Kidney (tissue), 14 donors: Measurements from ENCODE around the gene ANKMY1. TPM values are rescaled to one million over a fixed set of nuclear protein-coding genes. Genes with fewer than 3 reads are reported as not detected.

Source experiments
- DNase-seq, 5 donors: peaks; one replicate each; pipeline ENCODE4 v3.0.0-alpha.2; 2013 to 2020
- FAIRE-seq: peaks from 2 replicates; lab custom pipeline; 2012; peaks lifted over from hg19 to GRCh38; lab: Jason Lieb, UNC
- H3K27ac ChIP-seq, 2 donors: one replicate each; pipeline ENCODE4 v1.7.0; 2013; ENCODE audit warnings: low read depth in 2 of 2, low read length in 2 of 2, inconsistent platforms in 1 of 2
- H3K27me3 ChIP-seq: one replicate; pipeline ENCODE4 v1.7.1; 2013; ENCODE audit warnings: low read length, inconsistent platforms; ENCODE audit not compliant: control insufficient read depth, insufficient read depth
- H3K36me3 ChIP-seq, 3 donors: one replicate each; pipeline versions ENCODE4 v1.7.0 to v1.7.1; 2013; ENCODE audit warnings: low read length in 3 of 3, control low read depth in 1 of 3, inconsistent platforms in 1 of 3; ENCODE audit not compliant: insufficient read depth in 3 of 3, control insufficient read depth in 2 of 3
- H3K4me1 ChIP-seq, 3 donors: one replicate each; pipeline versions ENCODE4 v1.7.0 to v1.7.1; 2013; ENCODE audit warnings: low read length in 3 of 3, inconsistent platforms in 1 of 3, low read depth in 1 of 3; ENCODE audit not compliant: control insufficient read depth in 2 of 3, insufficient read depth in 2 of 3
- H3K4me3 ChIP-seq, 3 donors: one replicate each; pipeline versions ENCODE4 v1.7.0 to v1.8.1; 2013; ENCODE audit warnings: low read length in 3 of 3, control low read depth in 1 of 3, inconsistent platforms in 1 of 3
- H3K9ac ChIP-seq, 3 donors: one replicate each; pipeline versions ENCODE4 v1.7.0 to v1.7.1; 2013; ENCODE audit warnings: low read length in 3 of 3, control low read depth in 1 of 3, inconsistent platforms in 1 of 3
- H3K9me3 ChIP-seq, 3 donors: one replicate each; pipeline versions ENCODE4 v1.7.0 to v1.7.1; 2013; ENCODE audit warnings: low read length in 3 of 3, control low read depth in 1 of 3, inconsistent platforms in 1 of 3; ENCODE audit not compliant: control insufficient read depth in 2 of 3, insufficient read depth in 1 of 3
- CTCF ChIP-seq: IDR thresholded peaks from 3 replicates; pipeline ENCODE4 v1.5.1; 2012; ENCODE audit warnings: mild to moderate bottlenecking, moderate library complexity, borderline replicate concordance; ENCODE audit not compliant: insufficient read depth; ENCODE audit errors: extremely low read depth
- intact Hi-C: fragments of 100-400 bp; cut with DNase I; formaldehyde crosslinking; loops from one replicate; pipeline ENCODE4 v1.11.1; 2022
- polyA plus RNA-seq: library from polyadenylated mRNA; stranded (reverse); fragments of 350-450 nt; fragmentation: Illumina TruSeq; extraction: RNeasy Lipid Tissue Mini Kit (QIAGEN cat#74804); gene quantifications from one replicate; pipeline ENCODE4 v1.2.3, GENCODE V29; 2014; ENCODE audit warnings: low read depth, low replicate concordance; ENCODE audit not compliant: insufficient read depth
- total RNA-seq: library from RNA; stranded (reverse); fragmentation: NEBNext Ultra II Directional; extraction: Animal tissue kit (Norgen Biotek cat#: 25700); gene quantifications from one replicate; pipeline ENCODE4 v1.2.1, GENCODE V29; 2021
- donor health status: control.
- donor health status: control.
- donor health status: control.
- donor health status: control.
- donor health status: control.
- donor health status: DM: yes; HTN: yes; CAD: no.
- donor health status: Normal renal cell carcinoma (clear cell type).

Gene ANKMY1
- total and polyA plus RNA-seq, 2 donors from 2014 or later, result 3.0 to 22.1 TPM

GRCh38 chr2:240463274-240463865 lies 94.4 kb downstream of the ANKMY1 start:
- Histone ChIP-seq H3K4me3 (no peak overlapping the region), H3K4me1 (no peaks in the 10 kb centered on the region), H3K27me3 (no peaks in the 10 kb centered on the region), H3K9me3 (no peaks in the 10 kb centered on the region), H3K27ac (no peak overlapping the region), H3K9ac (no peak overlapping the region), H3K36me3 (peaks cover 0 to 6% (median 4%) of the 10 kb centered on the region in 3 donors)
- no peak for TF ChIP-seq CTCF
- FAIRE-seq (no peak), DNase-seq (peak in 3 of 5 donors; percentile 7 to 73 (median 48))
- intact Hi-C loops, result no loop called here

GRCh38 chr2:240462707-240463273 lies 95.0 kb downstream of the ANKMY1 start:
- FAIRE-seq, result no peak
- intact Hi-C loops, result no loop called here

GRCh38 chr2:240462073-240462706 lies 95.6 kb downstream of the ANKMY1 start:
- peaks cover 0 to 6% (median 4%) of the 10 kb centered on the region in 3 donors for H3K36me3 ChIP-seq
- intact Hi-C loops, result no loop called here
- H3K4me1 ChIP-seq, result no peaks in the 10 kb centered on the region
- H3K9me3 ChIP-seq, result no peaks in the 10 kb centered on the region
- FAIRE-seq (no peak), DNase-seq (peak in 3 of 5 donors; percentile 8 to 59 (median 39))
- no peak overlapping the region for H3K27ac ChIP-seq
- H3K4me3 ChIP-seq, result no peak overlapping the region
- H3K9ac ChIP-seq, result no peak overlapping the region
- TF ChIP-seq CTCF, result no peak
- H3K27me3 ChIP-seq, result no peaks in the 10 kb centered on the region

More at GRCh38 chr2:240462707-240463273, 95.0 kb downstream of the ANKMY1 start:
- H3K4me3 ChIP-seq, result no peak overlapping the region
- no peaks in the 10 kb centered on the region for H3K27me3 ChIP-seq
- H3K27ac ChIP-seq, result no peak overlapping the region
- H3K36me3 ChIP-seq, result peaks cover 0 to 6% (median 4%) of the 10 kb centered on the region in 3 donors
- peak in 3 of 5 donors; percentile 7 to 45 (median 37) for DNase-seq
- TF ChIP-seq CTCF, result no peak
- no peaks in the 10 kb centered on the region for H3K9me3 ChIP-seq
- H3K4me1 ChIP-seq, result no peaks in the 10 kb centered on the region
- no peak overlapping the region for H3K9ac ChIP-seq
